ENCODE data around the gene FBLN2.

GRCh38 chr3:13536432-13536831 lies 12.5 kb upstream of the FBLN2 start:
- TF ChIP-seq CTCF (conservative IDR thresholded peaks at IDR 0.05) (no peak), ZFX (IDR thresholded peaks at IDR 0.05) (no peak)
